ENCODE measurements around the gene NTN5. TPM values are rescaled to one million over a fixed set of nuclear protein-coding genes. Genes with fewer than 3 reads are reported as not detected.
"Not testable (repeated sequence)": the region's sequence is repeated elsewhere in the genome, so short reads cannot be mapped to it uniquely, and the experiment has no call there.

NTN5 gene, protein sequence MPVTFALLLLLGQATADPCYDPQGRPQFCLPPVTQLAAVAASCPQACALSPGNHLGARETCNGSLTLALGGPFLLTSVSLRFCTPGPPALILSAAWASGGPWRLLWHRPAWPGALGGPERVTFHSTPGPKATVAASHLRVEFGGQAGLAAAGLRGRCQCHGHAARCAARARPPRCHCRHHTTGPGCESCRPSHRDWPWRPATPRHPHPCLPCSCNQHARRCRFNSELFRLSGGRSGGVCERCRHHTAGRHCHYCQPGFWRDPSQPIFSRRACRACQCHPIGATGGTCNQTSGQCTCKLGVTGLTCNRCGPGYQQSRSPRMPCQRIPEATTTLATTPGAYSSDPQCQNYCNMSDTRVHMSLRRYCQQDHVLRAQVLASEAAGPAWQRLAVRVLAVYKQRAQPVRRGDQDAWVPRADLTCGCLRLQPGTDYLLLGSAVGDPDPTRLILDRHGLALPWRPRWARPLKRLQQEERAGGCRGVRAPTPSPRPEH
- polyA plus RNA-seq (ENCODE audit: insufficient read length): 2.9 TPM

DNA sequence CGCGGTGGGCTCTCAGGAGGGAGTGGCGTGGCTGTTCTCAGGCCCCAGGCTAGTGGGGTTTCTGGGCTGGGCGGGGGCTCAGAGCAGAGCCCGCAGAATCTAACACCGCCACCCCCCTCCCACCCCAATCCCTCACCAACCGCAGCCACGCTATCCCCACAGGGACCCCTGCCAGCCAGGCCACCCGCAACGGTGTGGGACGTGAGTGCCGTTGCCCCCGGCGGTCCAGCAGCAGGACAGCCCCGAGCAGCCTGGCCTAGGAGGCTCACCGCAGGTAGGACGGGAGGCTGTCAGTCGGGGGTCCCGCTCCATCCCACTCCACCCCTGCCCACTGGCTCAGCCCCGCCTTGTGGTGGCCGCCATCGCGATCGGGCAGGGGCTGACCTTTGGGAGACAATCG is at the start of gene NTN5:
TSS of gene NTN5 (minus strand) at position 24 of the 400 bp plus-strand sequence. CDS start 2,031 bp downstream, outside the sequence.
- no peak for DNase-seq (ENCODE audit: low read depth)

DNA sequence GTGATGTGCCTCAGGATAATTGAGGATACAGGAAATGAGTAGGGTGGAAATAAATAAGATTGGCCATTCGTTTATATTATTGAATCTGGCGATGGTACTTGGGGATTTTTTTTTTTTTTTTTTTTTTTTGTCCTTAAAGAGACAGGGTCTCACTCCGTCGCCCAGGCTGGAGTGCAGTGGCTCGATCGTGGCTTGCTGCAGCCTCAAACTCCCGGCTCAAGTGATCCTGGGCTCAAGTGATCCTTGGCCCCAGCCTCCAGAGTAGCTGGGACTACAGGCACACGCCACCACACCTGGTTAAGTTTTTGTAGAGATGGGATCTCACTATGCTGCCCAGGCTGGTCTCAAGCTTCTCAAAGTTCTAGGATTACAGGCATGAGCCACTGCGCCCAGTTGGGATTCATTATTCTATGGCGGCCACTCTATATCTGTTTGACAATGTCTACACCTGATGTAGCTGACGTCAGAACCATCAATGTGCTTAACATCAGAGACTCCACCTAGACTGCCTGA is 49.4 kb upstream of the NTN5 start:
- no peak for DNase-seq (ENCODE audit: low read depth)

DNA sequence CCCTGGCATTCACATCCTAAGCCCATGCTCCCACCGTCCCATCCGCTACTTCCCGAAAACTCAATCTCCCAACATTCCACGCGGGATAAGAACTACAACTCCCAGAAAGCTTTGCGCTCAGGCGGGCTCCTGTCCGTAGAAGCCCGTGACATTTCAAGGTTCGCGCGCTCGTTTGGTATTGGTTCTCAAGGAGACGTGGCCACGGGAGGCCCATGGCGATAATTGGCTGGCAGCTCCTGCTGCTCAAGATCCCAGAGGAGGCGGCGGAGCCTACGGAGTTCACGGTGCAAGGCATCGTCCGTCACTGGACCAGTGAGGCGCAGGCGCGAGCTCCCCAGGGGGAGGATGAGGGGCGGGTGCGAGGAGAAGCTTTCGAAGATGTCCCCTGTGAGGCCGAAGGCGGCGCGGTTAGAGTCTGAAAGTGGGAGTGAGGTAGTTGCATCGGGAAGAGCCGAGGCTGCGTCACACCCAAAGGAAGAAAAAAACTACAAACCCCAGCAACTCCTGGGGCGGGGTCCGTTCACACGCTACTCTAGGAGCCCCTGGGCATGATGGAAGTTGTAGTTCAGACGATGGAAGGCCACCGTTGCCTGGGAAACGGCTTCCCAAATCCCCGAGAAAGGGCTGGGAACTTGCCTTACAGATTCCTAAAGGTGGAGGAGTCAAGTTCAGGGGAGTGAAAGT is 47.9 kb upstream of the NTN5 start:
- DNase-seq (ENCODE audit: low read depth): peak; percentile 98

DNA sequence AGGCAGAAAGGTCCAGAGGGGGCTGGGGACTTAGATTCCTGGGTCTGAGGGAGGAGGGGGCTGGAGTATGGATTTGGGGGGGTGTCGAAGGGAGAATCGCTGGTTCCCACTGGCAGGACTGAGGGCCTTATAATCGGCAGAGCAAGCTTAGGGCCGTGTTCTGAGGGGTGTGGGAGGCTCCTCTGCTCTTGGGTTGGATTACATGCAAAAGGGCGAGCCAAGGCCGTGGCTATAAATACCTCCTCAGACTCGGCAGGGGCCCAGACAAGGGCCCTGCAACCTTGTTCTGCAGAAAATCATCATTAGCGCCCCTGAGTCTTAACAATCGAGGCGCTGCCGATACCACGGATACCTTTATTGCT is 47.4 kb upstream of the NTN5 start:
- no peak for DNase-seq (ENCODE audit: low read depth)

DNA sequence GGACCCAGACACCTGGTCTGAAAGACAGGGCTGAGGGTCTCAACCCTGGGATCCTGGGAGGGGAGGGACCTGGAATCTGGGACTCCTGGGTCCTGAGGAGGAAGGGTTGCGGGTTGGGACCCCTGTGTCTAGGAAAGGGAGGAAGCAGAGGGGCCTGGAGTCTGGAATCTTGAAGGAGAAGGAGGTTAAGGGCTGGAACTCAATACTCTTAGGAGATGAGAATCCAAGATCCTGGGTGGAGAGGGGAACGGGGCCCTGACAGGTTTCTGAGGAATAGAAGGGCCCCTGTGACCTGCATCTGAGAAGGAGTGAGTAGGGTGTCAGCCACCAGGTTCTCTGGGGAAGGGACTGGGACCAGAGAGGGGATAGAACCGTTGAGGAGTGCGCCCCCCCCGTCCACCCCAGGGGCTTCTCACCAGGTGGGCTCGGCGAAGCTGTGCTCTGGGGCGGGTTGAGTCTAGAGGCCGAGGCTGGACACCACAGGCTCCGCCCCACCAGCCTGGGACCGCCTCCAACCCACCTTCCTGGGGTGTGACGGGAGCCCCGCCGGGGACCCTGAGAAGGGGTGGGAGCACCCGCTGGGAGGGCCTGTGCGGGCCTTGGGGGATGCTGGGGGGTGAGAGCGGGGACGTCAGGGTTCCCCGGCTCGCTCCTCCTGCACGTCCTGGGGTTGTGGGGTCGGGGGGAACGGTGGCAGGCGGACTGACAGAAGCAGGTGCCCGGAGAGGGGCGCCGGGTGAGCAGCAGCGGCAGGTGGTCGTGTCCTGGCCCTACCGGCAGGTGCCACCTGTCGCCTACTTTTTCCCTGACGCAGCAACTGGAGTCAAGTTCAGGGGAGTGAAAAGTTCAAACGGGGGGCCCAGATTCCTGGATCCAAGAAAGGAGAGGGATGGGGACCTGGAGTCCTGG is 46.7 kb upstream of the NTN5 start, which contains the start of gene MAMSTR:
TSS of gene MAMSTR (minus strand) at position 463 of the 909 bp plus-strand sequence. CDS start 694 bp downstream, outside the sequence.
- no peak for DNase-seq (ENCODE audit: low read depth)

DNA sequence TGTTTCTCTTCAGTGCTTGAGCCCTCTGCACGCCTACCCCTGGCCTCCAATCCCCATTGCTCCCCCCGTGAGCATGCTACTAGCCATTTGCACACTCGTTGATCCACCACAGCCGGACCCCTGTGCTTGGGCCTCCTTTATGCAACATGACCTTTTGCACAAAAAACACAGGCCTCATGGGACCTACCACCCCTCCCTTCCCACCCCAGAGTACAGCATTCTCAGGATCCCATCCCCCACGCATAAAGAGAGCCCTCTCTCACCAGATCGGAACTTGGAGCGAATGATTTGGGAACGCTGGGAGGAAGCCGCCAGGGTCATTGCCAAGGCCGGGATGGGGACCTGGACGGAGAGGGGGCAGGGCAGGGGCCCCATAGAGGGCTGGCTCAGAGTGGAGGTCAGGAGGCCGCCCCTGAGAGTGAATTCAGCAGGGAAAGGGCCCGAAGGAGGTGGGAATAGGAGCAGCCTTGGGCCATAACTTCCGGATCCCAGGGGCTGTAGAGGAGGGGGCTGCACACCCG is 46.0 kb upstream of the NTN5 start:
- DNase-seq (ENCODE audit: low read depth): no peak

DNA sequence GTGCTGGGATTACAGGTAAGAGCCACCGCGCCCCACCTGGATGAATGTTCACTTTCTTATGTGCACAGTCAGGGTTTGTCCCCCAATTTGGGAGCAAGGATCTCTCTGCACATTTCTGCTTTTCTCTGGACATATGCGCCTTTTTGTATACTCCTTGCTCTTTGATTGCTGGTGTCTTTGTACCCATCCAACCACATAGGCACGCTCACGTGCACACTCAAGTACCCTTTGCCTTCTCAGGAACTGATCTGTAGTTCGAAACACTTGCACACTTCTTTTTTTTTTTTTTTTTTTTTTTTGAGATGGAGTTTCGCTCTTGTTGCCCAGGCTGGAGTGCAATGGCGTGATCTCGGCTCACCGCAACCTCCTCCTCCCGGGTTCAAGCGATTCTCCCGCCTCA is 45.3 kb upstream of the NTN5 start:
- DNase-seq (ENCODE audit: low read depth): not testable (repeated sequence)

DNA sequence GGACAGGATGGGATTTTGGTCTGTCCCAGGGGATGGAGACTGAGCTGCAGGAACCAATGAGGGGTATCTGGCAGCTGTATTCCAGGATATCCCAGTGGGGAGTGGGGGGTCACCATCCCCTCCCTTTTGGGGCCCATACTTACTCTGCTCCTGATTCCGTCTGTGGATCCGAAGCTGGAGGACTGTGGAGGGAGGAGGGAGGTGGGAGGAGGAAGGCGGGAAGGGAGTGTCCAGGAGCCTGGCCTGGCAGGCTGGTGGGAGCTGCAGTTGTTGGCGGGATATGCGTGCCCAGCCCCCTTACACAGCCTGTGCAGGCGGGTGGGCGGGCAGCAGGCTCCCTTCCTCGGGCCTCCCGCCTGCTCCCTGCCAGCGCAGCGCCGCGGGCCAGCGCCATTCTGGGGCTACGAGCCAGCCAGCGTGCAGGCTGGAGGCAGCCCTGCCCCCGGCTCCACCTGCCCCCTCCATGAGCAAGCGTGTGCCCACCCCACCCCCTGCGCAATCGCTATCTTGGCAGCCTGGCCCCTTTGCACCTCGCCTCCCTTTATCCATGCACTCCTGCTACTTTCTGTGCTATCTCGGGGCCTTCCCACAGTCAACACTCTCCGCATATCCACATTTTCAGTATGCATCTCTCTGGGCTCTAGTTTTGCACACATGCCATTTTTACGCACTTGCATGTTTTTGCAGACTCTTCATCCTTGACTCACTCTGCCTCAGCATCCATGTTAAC is 43.9 kb upstream of the NTN5 start:
- DNase-seq (ENCODE audit: low read depth): no peak

DNA sequence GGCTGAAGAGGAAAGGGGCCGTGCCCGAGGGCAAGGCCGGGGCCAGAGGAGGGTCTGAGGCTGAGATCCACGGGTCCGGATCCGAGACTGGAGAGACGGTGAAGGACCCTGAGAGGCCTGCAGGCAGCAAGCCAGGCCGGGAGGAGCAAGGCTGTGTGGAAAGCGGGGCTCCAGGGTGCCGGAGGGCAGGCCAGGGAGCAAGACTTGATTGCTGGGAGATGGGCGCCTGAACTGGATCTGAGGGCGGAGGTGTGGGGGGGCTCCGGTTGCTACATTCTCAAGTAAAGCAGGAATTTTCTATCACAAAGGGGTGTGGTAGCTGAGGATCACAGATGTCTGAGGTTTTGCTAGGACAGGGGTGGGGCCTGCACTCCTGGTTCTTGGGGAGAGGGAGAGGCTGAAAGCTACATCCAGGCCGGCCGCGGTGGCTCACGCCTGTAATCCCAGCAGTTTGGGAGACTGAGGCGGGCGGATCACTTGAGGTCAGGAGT is 42.9 kb upstream of the NTN5 start:
- DNase-seq (ENCODE audit: low read depth): no peak

DNA sequence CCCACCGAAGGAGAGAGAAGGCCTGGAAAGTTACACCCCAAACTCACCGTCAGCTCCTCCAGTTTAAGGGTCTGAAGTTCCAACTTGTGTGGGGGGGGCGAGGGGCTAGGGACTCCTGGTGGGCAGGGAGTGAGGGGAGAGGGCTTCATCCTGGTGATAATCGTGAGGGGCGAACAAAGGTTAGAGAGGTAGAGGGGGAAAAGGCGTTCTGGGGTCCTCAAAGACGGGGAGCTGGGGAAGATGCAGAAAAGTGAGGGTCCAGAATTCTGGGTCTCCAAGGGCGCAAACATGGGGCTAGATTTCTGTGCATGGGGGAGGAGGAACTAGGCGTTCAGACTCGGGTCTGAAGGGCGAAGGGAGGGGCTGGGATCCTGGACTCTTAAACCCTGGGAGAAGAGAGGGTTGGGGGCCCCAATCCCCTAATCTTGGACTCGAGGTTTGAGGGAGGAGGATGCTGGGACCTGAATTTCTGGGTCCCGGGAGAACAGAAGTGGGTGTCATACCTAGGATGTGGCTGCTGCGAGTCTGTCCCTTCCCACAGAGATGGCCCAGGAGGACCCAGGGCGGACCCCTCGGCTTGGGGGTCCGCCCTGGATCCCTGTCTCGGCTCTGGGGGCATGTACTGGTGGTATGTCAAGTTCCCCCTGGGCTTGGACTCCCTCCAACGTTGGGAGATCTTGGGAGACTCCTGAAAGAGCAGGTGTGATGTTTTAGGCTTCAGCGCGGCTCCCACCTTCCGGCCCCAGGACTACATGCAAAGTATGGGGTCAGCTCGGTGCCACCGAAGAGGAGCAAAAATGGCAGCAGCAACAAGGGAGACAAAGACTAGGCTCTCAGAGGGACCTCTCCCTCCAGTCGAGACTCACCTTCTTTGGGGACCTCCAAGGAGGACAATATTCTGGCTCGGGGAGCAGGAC is 42.2 kb upstream of the NTN5 start:
- no peak for DNase-seq (ENCODE audit: low read depth)

DNA sequence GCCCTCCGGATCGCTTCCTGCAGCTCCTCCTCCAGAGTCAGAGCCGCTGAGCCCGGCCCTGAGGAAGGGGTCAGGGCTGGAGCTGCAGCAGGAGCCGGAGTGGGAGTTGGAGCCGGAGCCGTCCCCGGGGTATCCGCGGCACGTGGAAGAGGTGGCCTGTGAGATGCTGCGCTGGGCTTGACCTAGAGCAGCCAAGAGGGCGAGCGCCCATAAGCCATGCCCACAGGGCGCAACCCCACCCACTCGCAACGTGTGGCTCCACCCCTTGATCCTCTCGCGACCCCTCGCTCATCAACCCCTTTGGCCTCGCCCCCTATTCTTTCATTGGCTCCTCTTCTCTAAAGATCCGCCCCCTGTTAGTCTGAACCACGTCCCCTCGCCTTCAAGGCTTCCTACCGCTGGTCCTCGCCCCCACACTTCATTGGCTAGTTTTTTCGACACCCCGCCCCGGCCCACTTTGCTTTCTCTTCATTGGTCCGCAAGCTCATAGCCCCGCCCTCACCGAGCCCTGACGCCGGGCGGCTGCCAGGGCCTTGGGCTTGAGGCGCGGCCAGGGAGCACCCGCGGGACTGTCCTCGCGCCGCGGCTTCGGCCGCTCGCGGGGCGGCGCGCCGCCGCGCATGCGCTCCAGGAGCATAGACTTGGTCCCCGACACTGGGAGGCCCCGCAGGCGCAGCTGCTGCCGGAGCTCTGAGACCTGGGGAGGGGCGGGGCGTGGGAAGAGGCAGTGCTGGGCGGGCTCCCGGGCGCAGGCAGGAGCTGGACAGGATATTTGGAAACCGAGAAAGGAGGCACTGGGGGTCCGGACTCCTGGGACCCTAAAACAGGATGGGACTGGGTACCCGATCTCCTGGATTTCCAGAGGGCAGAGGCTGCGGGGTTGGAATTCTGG is 41.3 kb upstream of the NTN5 start:
- DNase-seq (ENCODE audit: low read depth): peak; percentile 98

DNA sequence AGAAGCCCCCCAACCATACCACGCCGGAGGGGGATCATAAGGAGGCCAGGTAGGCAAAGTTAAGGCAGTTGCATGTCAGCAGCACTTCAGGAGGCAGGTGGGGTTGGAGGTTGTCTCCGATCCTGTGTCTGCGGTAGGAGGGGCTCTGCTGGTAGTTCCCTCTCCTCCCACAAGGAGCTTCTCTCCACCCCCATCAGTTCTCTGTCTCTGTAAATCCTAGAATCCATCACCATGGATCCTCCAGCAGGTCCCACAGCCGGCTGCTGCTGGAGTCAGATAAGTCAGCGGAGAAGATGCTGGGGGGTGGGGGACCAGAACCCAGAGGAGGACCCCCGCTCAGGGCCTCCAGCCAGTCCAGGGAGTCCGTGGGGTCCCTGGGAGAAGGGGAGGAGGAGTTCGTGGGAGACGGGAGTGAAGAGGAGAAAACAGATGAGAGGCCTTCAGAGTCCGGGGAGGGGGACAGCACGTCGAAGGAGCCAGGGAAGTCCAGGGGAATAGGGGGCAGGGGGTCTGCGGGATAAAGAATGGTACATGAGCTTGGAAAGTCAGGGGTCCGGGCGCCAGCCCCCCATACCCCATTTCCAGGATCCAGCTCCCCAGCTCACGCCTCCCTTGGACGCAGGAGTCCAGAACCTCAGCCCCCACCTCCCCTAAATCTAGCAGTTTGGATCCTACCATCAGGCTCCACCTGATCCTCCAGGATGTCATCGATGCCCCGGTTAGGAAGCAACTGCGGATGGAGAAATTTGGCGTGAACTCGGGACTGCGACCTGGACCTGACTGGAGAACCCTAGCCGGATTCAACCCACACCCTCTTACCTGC is 40.4 kb upstream of the NTN5 start:
- DNase-seq (ENCODE audit: low read depth): no peak

DNA sequence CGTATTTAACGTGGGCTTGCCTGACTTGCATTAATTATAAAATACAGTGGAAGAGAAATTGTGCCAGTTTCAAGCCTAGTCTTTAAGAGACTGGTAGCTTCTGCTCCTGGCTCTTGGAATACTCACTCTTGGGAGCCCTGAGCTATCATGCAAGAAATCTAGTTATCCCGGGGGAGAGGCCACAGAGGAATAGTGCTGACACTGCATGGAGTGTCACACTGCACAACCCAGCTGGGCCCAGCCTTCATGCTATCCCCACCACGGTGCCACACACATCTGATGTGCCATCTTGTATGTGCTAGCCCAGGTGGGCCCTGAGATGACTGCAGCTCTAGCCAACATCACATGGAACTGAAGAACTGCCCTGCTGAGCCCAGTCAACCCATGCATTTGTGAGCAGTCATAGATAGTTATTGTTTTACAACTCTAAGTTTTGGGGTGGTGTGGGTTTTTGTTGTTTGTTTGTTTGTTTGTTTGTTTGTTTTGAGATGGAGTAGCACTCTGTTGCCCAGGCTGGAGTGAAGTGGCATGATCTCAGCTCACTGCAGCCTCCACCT is 38.4 kb upstream of the NTN5 start:
- DNase-seq (ENCODE audit: low read depth): no peak

DNA sequence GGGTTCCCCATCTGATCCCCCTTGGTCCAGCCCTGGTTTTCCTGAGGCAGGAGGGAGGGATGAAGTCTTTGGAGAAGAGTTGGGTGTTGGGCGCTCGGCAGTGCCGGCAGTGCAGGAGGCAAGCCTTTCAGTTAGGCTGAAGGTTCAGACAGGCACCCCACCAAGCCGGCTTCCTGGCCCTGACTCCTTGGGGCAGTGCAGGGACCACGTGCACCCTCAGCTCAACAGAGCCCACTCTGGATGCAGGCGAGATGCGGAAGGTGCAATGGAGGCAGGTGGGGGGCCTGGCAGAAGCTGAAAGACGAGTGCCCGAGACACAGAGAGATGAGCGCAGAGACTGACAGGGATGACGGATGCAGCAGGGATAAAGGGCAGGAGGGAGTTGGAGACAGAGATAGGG is 35.7 kb upstream of the NTN5 start:
- DNase-seq (ENCODE audit: low read depth): no peak

DNA sequence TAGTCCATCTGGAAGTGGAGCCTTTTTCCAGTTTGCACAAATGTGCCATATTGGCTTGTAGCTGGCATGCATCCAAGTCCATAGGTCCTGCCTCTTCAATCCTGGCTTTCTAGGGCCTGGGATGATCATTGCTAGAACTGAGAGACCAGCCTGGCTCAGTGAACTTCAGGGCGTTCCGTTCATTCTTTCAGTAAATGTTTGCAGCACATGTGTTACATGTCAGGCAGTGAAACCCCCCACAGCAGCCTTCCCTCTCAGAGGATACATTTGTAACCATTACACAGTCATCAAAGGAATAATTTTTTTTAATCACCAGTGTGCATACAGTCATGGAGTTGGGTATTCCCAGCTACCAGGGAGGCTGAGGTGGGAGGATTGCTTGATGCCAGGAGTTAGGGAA is 32.6 kb upstream of the NTN5 start:
- no peak for DNase-seq (ENCODE audit: low read depth)

DNA sequence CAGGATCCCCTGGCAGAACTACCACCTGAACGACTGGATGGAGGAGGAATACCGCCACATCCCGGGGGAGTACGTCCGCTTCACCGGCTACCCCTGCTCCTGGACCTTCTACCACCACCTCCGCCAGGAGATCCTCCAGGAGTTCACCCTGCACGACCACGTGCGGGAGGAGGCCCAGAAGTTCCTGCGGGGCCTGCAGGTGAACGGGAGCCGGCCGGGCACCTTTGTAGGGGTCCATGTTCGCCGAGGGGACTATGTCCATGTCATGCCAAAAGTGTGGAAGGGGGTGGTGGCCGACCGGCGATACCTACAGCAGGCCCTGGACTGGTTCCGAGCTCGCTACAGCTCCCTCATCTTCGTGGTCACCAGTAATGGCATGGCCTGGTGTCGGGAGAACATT is 30.5 kb upstream of the NTN5 start:
- no peak for DNase-seq (ENCODE audit: low read depth)

DNA sequence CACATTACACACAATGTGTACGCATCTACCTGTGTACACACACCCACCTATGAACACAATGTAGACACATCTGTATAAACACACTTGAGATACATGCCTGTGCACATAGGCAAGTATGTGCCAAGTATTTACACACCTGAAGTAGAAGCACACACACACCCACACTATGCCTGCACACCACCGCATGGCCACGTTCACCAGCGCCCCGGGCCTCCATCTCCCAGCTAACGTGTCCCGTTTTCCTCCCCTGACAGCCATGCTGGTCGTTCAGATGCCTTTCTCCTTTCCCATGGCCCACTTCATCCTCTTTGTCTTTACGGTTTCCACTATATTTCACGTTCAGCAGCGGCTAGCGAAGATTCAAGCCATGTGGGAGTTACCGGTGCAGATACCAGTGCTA is 29.9 kb upstream of the NTN5 start:
- no peak for DNase-seq (ENCODE audit: low read depth)
